ENCODE results near the gene RHBDF2. TPM values are rescaled to one million over a fixed set of nuclear protein-coding genes. Genes with fewer than 3 reads are reported as not detected.

The RHBDF2 gene
- total RNA-seq, 2 experiments from 2014 or later, result 51.4 to 52.1 TPM

- H3K4me1 Mint-ChIP-seq (ENCODE audit: low read depth), result peaks cover 83% of the 10 kb centered on the region
- ATAC-seq (no peak), DNase-seq (no peak)
- H3K27ac Mint-ChIP-seq, result peak overlapping the region; percentile 78
- peak overlapping the region; percentile 89 for H3K4me3 Mint-ChIP-seq
- no peaks in the 10 kb centered on the region for H3K9me3 Mint-ChIP-seq (ENCODE audit: insufficient read depth)
- H3K27me3 Mint-ChIP-seq (ENCODE audit: low read depth), result no peaks in the 10 kb centered on the region
- peaks cover 12% of the 10 kb centered on the region for H3K36me3 Mint-ChIP-seq (ENCODE audit: low read depth)
- ChIA-PET POLR2A (no interaction called here), CTCF (interaction anchor here (1.1 to 11.9 kb wide), 5 partner anchors 8 to 218 kb away, joined by 3 to 184 read pairs (median 8); partner anchors contain the start of gene AANAT)
Observed at GRCh38 chr17:76497979-76498875, 3.0 kb downstream of the RHBDF2 start.

DNA sequence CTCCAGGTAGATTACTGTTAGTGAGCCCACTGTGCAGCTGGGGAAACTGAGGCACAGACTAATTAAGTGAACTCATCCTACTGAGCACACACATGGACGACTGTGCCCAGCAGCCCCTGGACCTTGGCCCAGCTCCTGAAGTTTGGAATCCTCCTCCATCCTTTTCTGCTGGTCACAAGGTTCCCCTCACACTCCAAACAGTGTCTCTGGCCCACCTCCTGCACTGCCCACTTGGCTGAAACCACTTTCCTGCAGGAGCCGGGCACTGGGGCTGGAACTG is 3.6 kb downstream of the RHBDF2 start:
- POLR2A ChIA-PET, result no interaction called here
- DNase-seq (no peak), ATAC-seq (no peak)
- Mint-ChIP-seq H3K4me3 (no peak overlapping the region), H3K27ac (no peak overlapping the region), H3K9me3 (ENCODE audit: insufficient read depth) (no peaks in the 10 kb centered on the region), H3K36me3 (ENCODE audit: low read depth) (peaks cover 12% of the 10 kb centered on the region), H3K27me3 (ENCODE audit: low read depth) (no peaks in the 10 kb centered on the region), H3K4me1 (ENCODE audit: low read depth) (peaks cover 85% of the 10 kb centered on the region)
- CTCF ChIA-PET, result interaction anchor here (2.3 to 11.9 kb wide), 2 partner anchors 9 to 34 kb away, joined by 8 to 184 read pairs; partner anchors contain the start of gene AANAT

DNA sequence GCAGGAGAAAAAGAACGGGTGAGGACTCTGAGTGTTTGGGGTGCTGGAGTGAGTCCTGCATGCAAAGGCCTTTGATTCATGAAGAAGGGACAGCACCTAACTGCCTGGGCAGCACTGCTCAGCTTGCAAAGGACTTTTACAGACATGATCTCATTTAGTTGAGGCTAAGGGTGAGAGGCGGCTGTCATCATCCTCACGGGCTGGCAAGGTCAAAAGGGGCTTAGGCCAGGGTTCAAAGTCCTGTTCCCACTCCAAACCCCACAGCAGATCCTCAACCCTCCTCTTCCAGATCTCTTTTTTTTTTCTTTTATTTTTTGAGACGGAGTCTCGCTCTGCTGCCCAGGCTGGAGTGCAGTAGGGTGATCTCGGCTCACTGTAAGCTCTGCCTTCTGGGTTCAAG is 4.8 kb downstream of the RHBDF2 start:
- peaks cover 12% of the 10 kb centered on the region for H3K36me3 Mint-ChIP-seq (ENCODE audit: low read depth)
- no peak for ATAC-seq
- no peaks in the 10 kb centered on the region for H3K9me3 Mint-ChIP-seq (ENCODE audit: insufficient read depth)
- peak overlapping the region; percentile 52 for H3K27ac Mint-ChIP-seq
- POLR2A ChIA-PET, result no interaction called here
- DNase-seq, result no peak
- no peaks in the 10 kb centered on the region for H3K27me3 Mint-ChIP-seq (ENCODE audit: low read depth)
- CTCF ChIA-PET, result interaction anchor here (1.4 to 2.3 kb wide), 2 partner anchors 10 to 30 kb away, joined by 3 to 8 read pairs; no protein-coding TSS in a partner anchor
- peaks cover 85% of the 10 kb centered on the region for H3K4me1 Mint-ChIP-seq (ENCODE audit: low read depth)
- no peak overlapping the region for H3K4me3 Mint-ChIP-seq

DNA sequence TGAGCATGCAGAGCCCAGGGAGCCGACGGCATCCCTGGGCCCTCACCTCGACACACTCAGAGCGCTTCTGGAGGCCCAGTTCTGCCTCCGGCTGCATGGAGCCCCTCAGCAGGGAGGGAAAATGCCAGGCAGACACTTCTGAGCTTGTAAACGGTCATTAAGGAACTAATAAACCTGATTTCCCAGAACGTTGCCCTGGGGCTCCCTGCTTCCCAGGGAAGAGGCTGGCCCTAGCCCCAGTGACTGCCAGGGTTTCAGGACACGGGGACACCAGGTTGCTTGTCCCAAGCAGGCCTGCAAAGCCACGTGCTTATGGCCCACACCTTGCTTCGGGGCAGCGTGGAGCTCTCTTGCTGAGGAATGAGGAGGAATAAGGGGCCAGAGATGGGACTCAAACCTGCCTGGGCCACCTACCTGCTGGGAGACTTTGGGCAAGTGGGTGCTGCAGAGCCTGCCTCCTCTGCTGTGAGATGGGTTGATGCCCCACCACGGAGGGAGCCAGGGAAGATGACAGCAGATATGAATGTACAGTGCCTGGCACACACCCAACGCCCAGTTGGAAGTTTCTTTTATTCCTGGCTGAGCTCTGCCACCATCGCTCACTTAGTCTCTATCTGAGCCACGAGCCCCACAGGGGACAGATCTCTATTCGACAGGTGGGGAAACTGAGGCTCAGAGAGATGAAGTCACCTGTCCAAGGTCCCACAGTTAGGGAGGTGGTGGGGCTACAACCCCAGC is 5.4 kb downstream of the RHBDF2 start:
- H3K27me3 Mint-ChIP-seq (ENCODE audit: low read depth), result no peaks in the 10 kb centered on the region
- peaks cover 12% of the 10 kb centered on the region for H3K36me3 Mint-ChIP-seq (ENCODE audit: low read depth)
- no peak overlapping the region for H3K4me3 Mint-ChIP-seq
- peak overlapping the region; percentile 63 for H3K27ac Mint-ChIP-seq
- POLR2A ChIA-PET, result no interaction called here
- peaks cover 90% of the 10 kb centered on the region for H3K4me1 Mint-ChIP-seq (ENCODE audit: low read depth)
- DNase-seq (no peak), ATAC-seq (no peak)
- CTCF ChIA-PET, result interaction anchor here (0.6 to 1.4 kb wide), 2 partner anchors 11 to 29 kb away, joined by 3 read pairs; no protein-coding TSS in a partner anchor
- no peaks in the 10 kb centered on the region for H3K9me3 Mint-ChIP-seq (ENCODE audit: insufficient read depth)

GRCh38 chr17:76493505-76494167 is 7.6 kb downstream of the RHBDF2 start:
- peaks cover 89% of the 10 kb centered on the region for H3K4me1 Mint-ChIP-seq (ENCODE audit: low read depth)
- DNase-seq (peak; percentile 52), ATAC-seq (peak; percentile 40)
- ChIA-PET CTCF (interaction anchor here (0.7 to 3.5 kb wide), 11 partner anchors 9 to 315 kb away, joined by 3 to 34 read pairs (median 3); partner anchors contain the start of genes AANAT, RHBDF2, SPHK1 and UBE2O), POLR2A (interaction anchor here (0.7 to 2.8 kb wide), 8 partner anchors 7 to 188 kb away, joined by 3 to 12 read pairs (median 4); partner anchors contain the start of genes AANAT and RHBDF2)
- no peaks in the 10 kb centered on the region for H3K27me3 Mint-ChIP-seq (ENCODE audit: low read depth)
- H3K9me3 Mint-ChIP-seq (ENCODE audit: insufficient read depth), result no peaks in the 10 kb centered on the region
- H3K27ac Mint-ChIP-seq, result peak overlapping the region; percentile 97
- H3K4me3 Mint-ChIP-seq, result peak overlapping the region; percentile 73
- H3K36me3 Mint-ChIP-seq (ENCODE audit: low read depth), result peaks cover 6% of the 10 kb centered on the region

- DNase-seq, result peak; percentile 66
- Mint-ChIP-seq H3K4me1 (ENCODE audit: low read depth) (peaks cover 83% of the 10 kb centered on the region), H3K9me3 (ENCODE audit: insufficient read depth) (no peaks in the 10 kb centered on the region), H3K4me3 (peak overlapping the region; percentile 73), H3K36me3 (ENCODE audit: low read depth) (peaks cover 4% of the 10 kb centered on the region), H3K27ac (peak overlapping the region; percentile 97), H3K27me3 (ENCODE audit: low read depth) (no peaks in the 10 kb centered on the region)
- POLR2A ChIA-PET, result interaction anchor here (0.7 to 2.8 kb wide), 9 partner anchors 8 to 243 kb away, joined by 3 to 12 read pairs (median 4); partner anchors contain the start of genes AANAT and RHBDF2
- ATAC-seq, result peak; percentile 63
- CTCF ChIA-PET, result interaction anchor here (0.7 to 3.5 kb wide), 11 partner anchors 10 to 314 kb away, joined by 3 to 34 read pairs (median 3); partner anchors contain the start of genes AANAT, RHBDF2, SPHK1 and UBE2O
Observed at GRCh38 chr17:76492989-76493501, 8.2 kb downstream of the RHBDF2 start.

DNA sequence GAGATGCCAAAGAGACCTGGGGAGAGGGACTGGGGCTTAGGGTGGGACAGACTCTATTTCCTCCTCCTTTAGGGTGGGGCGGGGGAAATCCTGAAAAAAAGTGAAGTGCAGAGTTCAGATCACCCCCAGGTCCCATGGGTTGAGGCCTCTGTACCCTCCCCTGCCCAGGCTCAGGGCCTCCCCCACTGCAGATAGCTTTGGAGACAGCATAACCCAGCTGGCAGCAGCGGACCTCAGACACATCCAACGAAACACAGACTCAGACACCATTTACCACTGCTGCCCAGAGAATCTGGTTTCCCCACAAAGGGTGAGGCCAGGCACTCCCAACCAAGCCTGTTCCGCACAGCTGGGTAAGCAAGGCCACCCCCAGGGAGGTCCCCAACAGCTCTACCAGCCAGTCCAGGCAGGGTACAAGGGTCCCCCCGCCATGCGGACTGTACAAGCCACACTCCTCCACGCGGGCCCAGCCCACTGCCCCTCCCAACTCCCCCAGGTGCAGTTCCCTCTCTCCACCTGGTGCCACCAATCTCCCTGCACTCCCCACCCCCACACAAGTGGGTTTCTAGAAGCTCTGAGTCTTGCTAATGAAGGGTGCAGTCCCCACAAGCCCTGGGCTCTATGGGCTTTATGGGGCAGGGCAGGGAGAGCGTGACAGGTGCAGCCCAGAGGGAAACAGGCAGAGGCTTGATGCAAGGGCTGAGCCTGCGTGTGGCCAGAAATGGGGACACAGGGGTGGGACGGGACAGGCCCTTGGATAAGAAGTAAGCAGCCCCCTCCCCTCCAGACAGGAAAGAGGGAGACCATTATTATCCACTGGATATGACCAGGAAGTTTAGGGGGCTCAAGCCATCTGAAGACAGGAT is 8.9 kb downstream of the RHBDF2 start:
- H3K4me1 Mint-ChIP-seq (ENCODE audit: low read depth), result peaks cover 76% of the 10 kb centered on the region
- ATAC-seq (peak; percentile 43), DNase-seq (peak; percentile 51)
- ChIA-PET POLR2A (interaction anchor here (1.2 to 2.8 kb wide), 10 partner anchors 8 to 244 kb away, joined by 3 to 12 read pairs (median 4); partner anchors contain the start of genes AANAT and RHBDF2), CTCF (interaction anchor here (1.0 to 3.5 kb wide), 9 partner anchors 10 to 132 kb away, joined by 3 to 34 read pairs (median 8); partner anchors contain the start of genes AANAT, RHBDF2 and SPHK1)
- H3K36me3 Mint-ChIP-seq (ENCODE audit: low read depth), result peaks cover 11% of the 10 kb centered on the region
- peak overlapping the region; percentile 97 for H3K27ac Mint-ChIP-seq
- no peaks in the 10 kb centered on the region for H3K27me3 Mint-ChIP-seq (ENCODE audit: low read depth)
- no peaks in the 10 kb centered on the region for H3K9me3 Mint-ChIP-seq (ENCODE audit: insufficient read depth)
- H3K4me3 Mint-ChIP-seq, result peak overlapping the region; percentile 73

- Mint-ChIP-seq H3K9me3 (ENCODE audit: insufficient read depth) (no peaks in the 10 kb centered on the region), H3K4me1 (ENCODE audit: low read depth) (peaks cover 71% of the 10 kb centered on the region), H3K4me3 (peak overlapping the region; percentile 73), H3K27ac (peak overlapping the region; percentile 97), H3K36me3 (ENCODE audit: low read depth) (peaks cover 13% of the 10 kb centered on the region), H3K27me3 (ENCODE audit: low read depth) (no peaks in the 10 kb centered on the region)
- ChIA-PET CTCF (interaction anchor here (0.9 to 3.5 kb wide), 8 partner anchors 11 to 132 kb away, joined by 3 to 34 read pairs (median 8); partner anchors contain the start of genes AANAT and RHBDF2), POLR2A (interaction anchor here (0.6 to 2.8 kb wide), 11 partner anchors 9 to 245 kb away, joined by 3 to 12 read pairs (median 4); partner anchors contain the start of genes AANAT and RHBDF2)
- ATAC-seq (peak; percentile 44), DNase-seq (peak; percentile 58)
Observed at GRCh38 chr17:76491271-76492122, 9.7 kb downstream of the RHBDF2 start.

- POLR2A ChIA-PET, result interaction anchor here (1.1 to 1.3 kb wide), 2 partner anchors 10 to 79 kb away, joined by 3 to 6 read pairs; no protein-coding TSS in a partner anchor
- H3K36me3 Mint-ChIP-seq (ENCODE audit: low read depth), result peaks cover 13% of the 10 kb centered on the region
- H3K4me1 Mint-ChIP-seq (ENCODE audit: low read depth), result peaks cover 66% of the 10 kb centered on the region
- no peak for ATAC-seq
- CTCF ChIA-PET, result interaction anchor here (0.6 to 2.3 kb wide), 4 partner anchors 10 to 82 kb away, joined by 3 to 7 read pairs (median 4); partner anchors contain the start of gene AANAT
- H3K9me3 Mint-ChIP-seq (ENCODE audit: insufficient read depth), result no peaks in the 10 kb centered on the region
- H3K27me3 Mint-ChIP-seq (ENCODE audit: low read depth), result no peaks in the 10 kb centered on the region
- peak overlapping the region; percentile 97 for H3K27ac Mint-ChIP-seq
- no peak overlapping the region for H3K4me3 Mint-ChIP-seq
- no peak for DNase-seq
Observed at GRCh38 chr17:76490112-76490710, 11.0 kb downstream of the RHBDF2 start.
